ENCODE data around the gene HAAO. TPM values are rescaled to one million over a fixed set of nuclear protein-coding genes. Genes with fewer than 3 reads are reported as not detected.

The HAAO gene
- total and polyA plus RNA-seq, 2 donors (not counting 3 experiments of a cell fraction or from before 2014, with no cell fraction given) = 0.82 to 1.1 TPM

- ChIA-PET POLR2A (no interaction called here), CTCF (interaction anchor here (0.9 to 1.3 kb wide), 2 partner anchors 8 to 10 kb away, joined by 4 to 6 read pairs; partner anchors contain the start of gene HAAO)
- H3K9me3 ChIP-seq (replicated peaks; ENCODE audit: control insufficient read depth, insufficient read depth, low read length) = no peaks in the 10 kb centered on the region
- no peaks in the 10 kb centered on the region for H3K79me2 ChIP-seq (ENCODE audit: control insufficient read depth, insufficient read depth, low read length)
- no peak overlapping the region for H3K27ac ChIP-seq (ENCODE audit: insufficient read depth, low read depth, low read length)
- no peaks in the 10 kb centered on the region for H3K36me3 ChIP-seq (ENCODE audit: control insufficient read depth in 2 of 2, extremely low read depth in 1 of 2, insufficient read depth in 2 of 2, low read length in 2 of 2)
- dilution Hi-C loops (cut with MboI; ENCODE audit: extremely low pct_ligation_motif_present, low sequenced_read_pairs) (no loop called here), intact Hi-C loops (cut with micrococcal nuclease) (no loop called here)
- no peaks in the 10 kb centered on the region for H3K4me1 ChIP-seq (ENCODE audit: control insufficient read depth, extremely low read depth, insufficient read depth, low read length)
- no peak overlapping the region for H2AFZ ChIP-seq (ENCODE audit: low read depth, low read length)
- no peaks in the 10 kb centered on the region for H4K20me1 ChIP-seq (replicated peaks; ENCODE audit: control insufficient read depth, extremely low read depth, insufficient read depth, low read length)
- no peak overlapping the region for H3K4me3 ChIP-seq (replicated peaks in 1 of 3; ENCODE audit: insufficient read depth in 1 of 3, low read depth in 1 of 3, low read length in 3 of 3)
- TF ChIP-seq CTCF (IDR thresholded peaks at IDR 0.05; ENCODE audit: extremely low read depth in 1 of 2, insufficient read depth in 1 of 2, low read depth in 1 of 2, low read length in 2 of 2) (no peak), MAX (IDR thresholded peaks at IDR 0.05; ENCODE audit: insufficient read depth, insufficient read length) (no peak), GATA2 (IDR thresholded peaks at IDR 0.05; ENCODE audit: insufficient read depth, insufficient read length, low read depth, low read length) (no peak)
- H3K27me3 ChIP-seq (ENCODE audit: control insufficient read depth in 2 of 2, insufficient read depth in 2 of 2, low read length in 2 of 2) = peaks cover 8 to 12% of the 10 kb centered on the region in 2 experiments
- DNase-seq (ENCODE audit: low read depth, low spot score) (no peak), FAIRE-seq (no peak)
- BruUV-seq (replicated peaks) = no TSS peak
- H3K9me1 ChIP-seq (replicated peaks; ENCODE audit: control insufficient read depth, extremely low read depth, insufficient read depth, low read length) = no peaks in the 10 kb centered on the region
- H3K9ac ChIP-seq (replicated peaks; ENCODE audit: extremely low read depth, insufficient read depth, low read length) = no peak overlapping the region
- no peak overlapping the region for H3K4me2 ChIP-seq (ENCODE audit: insufficient read depth, low read length)
These were observed 8.1 kb upstream of the HAAO start for GRCh38 chr2:42800461-42800962.

- Histone ChIP-seq H3K4me1 (ENCODE audit: control insufficient read depth, extremely low read depth, insufficient read depth, low read length) (no peaks in the 10 kb centered on the region), H3K9me1 (replicated peaks; ENCODE audit: control insufficient read depth, extremely low read depth, insufficient read depth, low read length) (no peaks in the 10 kb centered on the region), H3K4me3 (replicated peaks in 1 of 3; ENCODE audit: insufficient read depth in 1 of 3, low read depth in 1 of 3, low read length in 3 of 3) (no peak overlapping the region), H3K27me3 (ENCODE audit: control insufficient read depth in 2 of 2, insufficient read depth in 2 of 2, low read length in 2 of 2) (peaks cover 8 to 9% of the 10 kb centered on the region in 2 experiments), H3K27ac (ENCODE audit: insufficient read depth, low read depth, low read length) (no peak overlapping the region), H3K9me3 (replicated peaks; ENCODE audit: control insufficient read depth, insufficient read depth, low read length) (no peaks in the 10 kb centered on the region), H3K36me3 (ENCODE audit: control insufficient read depth in 2 of 2, extremely low read depth in 1 of 2, insufficient read depth in 2 of 2, low read length in 2 of 2) (no peaks in the 10 kb centered on the region), H2AFZ (ENCODE audit: low read depth, low read length) (no peak overlapping the region), H3K79me2 (ENCODE audit: control insufficient read depth, insufficient read depth, low read length) (no peaks in the 10 kb centered on the region), H3K4me2 (ENCODE audit: insufficient read depth, low read length) (no peak overlapping the region), H3K9ac (replicated peaks; ENCODE audit: extremely low read depth, insufficient read depth, low read length) (no peak overlapping the region), H4K20me1 (replicated peaks; ENCODE audit: control insufficient read depth, extremely low read depth, insufficient read depth, low read length) (no peaks in the 10 kb centered on the region)
- DNase-seq (ENCODE audit: low read depth, low spot score) (no peak), FAIRE-seq (no peak)
- dilution Hi-C loops (cut with MboI; ENCODE audit: extremely low pct_ligation_motif_present, low sequenced_read_pairs) (no loop called here), intact Hi-C loops (cut with micrococcal nuclease) (no loop called here)
- POLR2A ChIA-PET = no interaction called here
- TF ChIP-seq MAX (IDR thresholded peaks at IDR 0.05; ENCODE audit: insufficient read depth, insufficient read length) = no peak
- TF ChIP-seq POLR2AphosphoS5 (IDR thresholded peaks at IDR 0.05; ENCODE audit: insufficient read depth, low read depth, low read length) = no peak
- no peak for TF ChIP-seq JUN (IDR thresholded peaks at IDR 0.05; ENCODE audit: borderline replicate concordance, insufficient read depth, insufficient read length, low read depth)
- CTCF ChIA-PET = no interaction called here
- no TSS peak for BruUV-seq (replicated peaks)
These were observed 7.5 kb upstream of the HAAO start for GRCh38 chr2:42799881-42800280.
